ENCODE data around the gene CDO1. TPM values are rescaled to one million over a fixed set of nuclear protein-coding genes. Genes with fewer than 3 reads are reported as not detected.

The CDO1 gene
- total and polyA plus RNA-seq, 2 of the 8 experiments (the other 6 are each of a cell fraction or from before 2014, with no cell fraction given): 26.1 to 29.5 TPM

DNA sequence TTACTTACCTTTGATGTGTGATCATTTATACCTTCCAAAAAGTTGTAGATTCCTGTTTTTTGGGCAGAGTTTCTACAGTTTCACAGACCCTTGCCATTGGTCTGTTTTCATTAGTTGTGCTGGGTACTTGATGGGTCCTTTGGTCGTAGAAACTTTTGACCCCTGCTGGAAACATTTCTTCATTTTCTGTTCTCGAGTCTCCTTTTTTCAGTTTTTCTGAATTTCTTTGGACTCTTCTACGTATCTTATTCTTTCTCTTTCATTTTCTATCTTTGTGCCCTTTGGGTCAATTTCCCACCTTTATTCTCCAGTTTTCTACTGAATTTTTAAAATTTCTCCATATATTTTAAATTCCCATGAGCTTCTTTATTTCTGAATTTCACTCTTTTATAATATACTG lies 41.9 kb upstream of the CDO1 start:
- no peak overlapping the region for H2BK15ac ChIP-seq (ENCODE audit: low read length)
- no peak overlapping the region for H2BK120ac ChIP-seq (replicated peaks; ENCODE audit: low read depth, low read length)
- FAIRE-seq: no peak
- no peak overlapping the region for H3K4me3 ChIP-seq (ENCODE audit: extremely low read depth in 1 of 4, insufficient read depth in 2 of 4, low read depth in 3 of 4, low read length in 4 of 4)
- ChIA-PET POLR2A (ENCODE audit: partially characterized antibody) (no interaction called here), CTCF (ENCODE audit: partially characterized antibody) (interaction anchor here (1.9 kb wide), 1 partner anchor 10 kb away, joined by 5 read pairs; no protein-coding TSS in a partner anchor)
- H3K4me1 ChIP-seq (replicated peaks in 1 of 4; ENCODE audit: control insufficient read depth in 3 of 4, insufficient read depth in 4 of 4, low read length in 3 of 4): peaks cover 0 to 5% (median 0%) of the 10 kb centered on the region in 4 experiments; a peak in 2 of 7 replicates
- no peaks in the 10 kb centered on the region; the same call in 1 of the 2 replicates for H3K79me1 ChIP-seq (ENCODE audit: low read depth, low read length)
- H3K56ac ChIP-seq (replicated peaks; ENCODE audit: insufficient read length, low read depth, low read length): no peak overlapping the region
- no peak for TF ChIP-seq KDM1A (IDR thresholded peaks at IDR 0.05; ENCODE audit: borderline replicate concordance, low read length)
- TF ChIP-seq RNF2 (IDR thresholded peaks at IDR 0.05; ENCODE audit: borderline replicate concordance, low read depth, low read length, missing control alignments, poor library complexity, severe bottlenecking): no peak
- TF ChIP-seq NRF1 (IDR thresholded peaks at IDR 0.05; ENCODE audit: low read depth, low read length): no peak
- TF ChIP-seq POU5F1 (IDR thresholded peaks at IDR 0.05; ENCODE audit: low read depth, low read length): no peak
- no peak for TF ChIP-seq ZNF274 (IDR thresholded peaks at IDR 0.05; ENCODE audit: borderline replicate concordance, extremely low read depth, low read length)
- no peak for TF ChIP-seq SIN3A (conservative IDR thresholded peaks at IDR 0.05 in 1 of 2, IDR thresholded peaks at IDR 0.05 in 1 of 2; ENCODE audit: low read depth in 1 of 2, low read length in 2 of 2)
- TF ChIP-seq HDAC6 (IDR thresholded peaks at IDR 0.05; ENCODE audit: low read depth, low read length): no peak
- no peak for TF ChIP-seq FOSL1 (IDR thresholded peaks at IDR 0.05; ENCODE audit: insufficient read depth, low read depth, low read length)
- TF ChIP-seq CEBPB (IDR thresholded peaks at IDR 0.05; ENCODE audit: low read depth, low read length): no peak
- no peak for TF ChIP-seq RAD21 (IDR thresholded peaks at IDR 0.05 in 1 of 2, conservative IDR thresholded peaks at IDR 0.05 in 1 of 2; ENCODE audit: low read depth in 2 of 2, low read length in 2 of 2)
- TF ChIP-seq YY1 (IDR thresholded peaks at IDR 0.05; ENCODE audit: low read depth, low read length): no peak
- 85% methylated on average over 3 of the region's 3 CpGs; no CpG with 5 or more reads in 1 of the 2 experiments for WGBS, 2 experiments (ENCODE audit: extremely low coverage in 1 of 2, insufficient coverage in 1 of 2, insufficient read length in 1 of 2, insufficient replicate concordance in 2 of 2, low coverage in 1 of 2, low lambda C conversion rate in 2 of 2, missing lambda C conversion rate in 1 of 2)
- H4K91ac ChIP-seq (replicated peaks; ENCODE audit: insufficient read length, low read length): no peak overlapping the region
- H4K8ac ChIP-seq (ENCODE audit: extremely low read depth, insufficient read depth, low read length): no peak overlapping the region
- H3K23ac ChIP-seq (ENCODE audit: insufficient read length): no peak overlapping the region
- peaks cover 0 to 82% of the 10 kb centered on the region in 2 experiments; a peak in 2 of 4 replicates for H3K79me2 ChIP-seq (ENCODE audit: control insufficient read depth in 1 of 2, insufficient read depth in 2 of 2, low read length in 2 of 2)
- H3K9me3 ChIP-seq (ENCODE audit: insufficient read depth in 2 of 2, low read depth in 1 of 2, low read length in 1 of 2): peaks cover 0 to 6% of the 10 kb centered on the region in 2 experiments; a peak in 1 of 4 replicates
- no peaks in the 10 kb centered on the region for H4K20me1 ChIP-seq (replicated peaks in 1 of 2; ENCODE audit: control insufficient read depth in 1 of 2, insufficient read depth in 2 of 2, low read length in 2 of 2)
- H4K5ac ChIP-seq (ENCODE audit: insufficient read length, low read depth, low read length): no peak overlapping the region
- H3K27me3 ChIP-seq (replicated peaks in 1 of 4; ENCODE audit: control insufficient read depth in 3 of 4, extremely low read depth in 1 of 4, insufficient read depth in 3 of 4, low read length in 3 of 4): no peaks in the 10 kb centered on the region
- H2AK5ac ChIP-seq (ENCODE audit: low read depth, low read length): no peak overlapping the region
- no peak overlapping the region for H2BK5ac ChIP-seq (ENCODE audit: low read depth, low read length)
- H3K4me2 ChIP-seq (ENCODE audit: insufficient read depth in 1 of 2, low read depth in 2 of 2, low read length in 2 of 2): 0 out of 4 replicates have a peak overlapping the region, but pooled peaks of 1 of the 2 experiments have one; percentile 3
- H3K14ac ChIP-seq (ENCODE audit: insufficient read length): no peak overlapping the region
- H2AFZ ChIP-seq (ENCODE audit: low read length): no peak overlapping the region
- no peak overlapping the region for H2BK20ac ChIP-seq (ENCODE audit: low read length)
- no peak overlapping the region for H3K4ac ChIP-seq (replicated peaks; ENCODE audit: insufficient read length, low read depth, low read length)
- no peak overlapping the region for H2BK12ac ChIP-seq (ENCODE audit: low read depth, low read length)
- H3K36me3 ChIP-seq (ENCODE audit: control insufficient read depth in 2 of 4, insufficient read depth in 4 of 4, low read length in 3 of 4): no peaks in the 10 kb centered on the region
- DNase-seq (ENCODE audit: low read depth in 1 of 2, low spot score in 2 of 2): no peak
- H3K23me2 ChIP-seq (ENCODE audit: low read depth, low read length): no peaks in the 10 kb centered on the region; the same call in 1 of the 2 replicates
- no peak overlapping the region for H3K18ac ChIP-seq (ENCODE audit: extremely low read depth, low read length)
- H3K9ac ChIP-seq (replicated peaks in 1 of 4; ENCODE audit: extremely low read depth in 1 of 4, low read depth in 3 of 4, low read length in 3 of 4): no peak overlapping the region
- no peak overlapping the region; the same call in 1 of the 2 replicates for H3K27ac ChIP-seq (ENCODE audit: low read depth, low read length)
